HepG2 (cell line): ENCODE results near the gene TMEM235. TPM values are rescaled to one million over a fixed set of nuclear protein-coding genes. Genes with fewer than 3 reads are reported as not detected.

Source experiments
- FOXC1 ChIP-seq: sonication (generic); formaldehyde crosslinking; IDR thresholded peaks from 2 replicates; pipeline ENCODE4 v1.8.0; 2022; ENCODE audit warnings: mild to moderate bottlenecking, missing genetic modification reagents, borderline replicate concordance
- HHEX ChIP-seq: IDR thresholded peaks from 2 replicates; pipeline ENCODE4 v1.6.1; 2016; ENCODE audit warnings: control low read depth
- HMGXB3 ChIP-seq: sonication (generic); formaldehyde crosslinking; IDR thresholded peaks from 2 replicates; pipeline ENCODE4 v1.4.0; 2020; ENCODE audit warnings: missing genetic modification reagents, borderline replicate concordance
- IKZF4 ChIP-seq: sonication (generic); formaldehyde crosslinking; IDR thresholded peaks from 2 replicates; pipeline ENCODE4 v1.5.1; 2020; ENCODE audit warnings: borderline replicate concordance, mild to moderate bottlenecking, low read depth, missing genetic modification reagents; ENCODE audit errors: not compliant biosample characterization
- MEF2D ChIP-seq: sonication (generic); formaldehyde crosslinking; IDR thresholded peaks from 2 replicates; pipeline ENCODE4 v1.5.1; 2020; ENCODE audit warnings: mild to moderate bottlenecking, missing genetic modification reagents
- NAIF1 ChIP-seq: sonication (generic); formaldehyde crosslinking; IDR thresholded peaks from 2 replicates; pipeline ENCODE4 v1.5.0; 2020; ENCODE audit warnings: mild to moderate bottlenecking, missing genetic modification reagents, borderline replicate concordance
- NCOA2 ChIP-seq: sonication (generic); formaldehyde crosslinking; IDR thresholded peaks from 2 replicates; pipeline ENCODE4 v1.8.0; 2022; ENCODE audit warnings: inconsistent platforms
- NCOR1 ChIP-seq: fragments of 200-600 bp; sonication (generic); IDR thresholded peaks from 2 replicates; pipeline ENCODE4 v1.7.0; 2017; ENCODE audit warnings: antibody characterized with exemption, low read length, borderline replicate concordance
- NRL ChIP-seq: sonication (generic); formaldehyde crosslinking; IDR thresholded peaks from 2 replicates; pipeline ENCODE4 v1.5.0; 2020; ENCODE audit warnings: missing genetic modification reagents, mild to moderate bottlenecking, moderate library complexity, borderline replicate concordance
- SOX5 ChIP-seq: IDR thresholded peaks from 2 replicates; pipeline ENCODE4 v1.6.1; 2016; ENCODE audit warnings: borderline replicate concordance
- TBX3 ChIP-seq: fragments of 450-650 bp; IDR thresholded peaks from 2 replicates; pipeline ENCODE4 v1.6.1; 2017; ENCODE audit warnings: antibody characterized with exemption, mild to moderate bottlenecking, inconsistent platforms, borderline replicate concordance
- TIGD3 ChIP-seq: sonication (generic); formaldehyde crosslinking; IDR thresholded peaks from 2 replicates; pipeline ENCODE4 v1.5.1; 2020; ENCODE audit warnings: mild to moderate bottlenecking, missing genetic modification reagents, borderline replicate concordance
- ZBTB3 ChIP-seq: sonication (generic); formaldehyde crosslinking; IDR thresholded peaks from 2 replicates; pipeline ENCODE4 v1.4.0; 2020; ENCODE audit warnings: low read depth, mild to moderate bottlenecking, moderate library complexity, missing genetic modification reagents, borderline replicate concordance
- ZNF281 ChIP-seq: sonication (generic); formaldehyde crosslinking; IDR thresholded peaks from 2 replicates; pipeline ENCODE4 v1.4.0; 2020; ENCODE audit warnings: missing genetic modification reagents, borderline replicate concordance
- ZNF501 ChIP-seq: sonication (generic); formaldehyde crosslinking; IDR thresholded peaks from 2 replicates; pipeline ENCODE4 v1.5.1; 2020; ENCODE audit warnings: mild to moderate bottlenecking, moderate library complexity, missing genetic modification reagents
- ZNF549 ChIP-seq: sonication (generic); formaldehyde crosslinking; IDR thresholded peaks from 2 replicates; pipeline ENCODE4 v1.5.0; 2020; ENCODE audit warnings: missing genetic modification reagents
- ZNF749 ChIP-seq: sonication (generic); formaldehyde crosslinking; IDR thresholded peaks from 2 replicates; pipeline ENCODE4 v1.8.0; 2022; ENCODE audit warnings: mild to moderate bottlenecking, missing genetic modification reagents, moderate library complexity, borderline replicate concordance
- ZNF775 ChIP-seq: sonication (generic); formaldehyde crosslinking; IDR thresholded peaks from 2 replicates; pipeline ENCODE4 v1.4.0; 2020; ENCODE audit warnings: missing genetic modification reagents, mild to moderate bottlenecking, moderate library complexity, borderline replicate concordance
- ZNF776 ChIP-seq: sonication (generic); formaldehyde crosslinking; IDR thresholded peaks from 2 replicates; pipeline ENCODE4 v1.4.0; 2020; ENCODE audit warnings: mild to moderate bottlenecking, missing genetic modification reagents
- ZSCAN9 ChIP-seq: IDR thresholded peaks from 2 replicates; pipeline ENCODE4 v1.6.1; 2016; ENCODE audit warnings: borderline replicate concordance
- polyA plus RNA-seq, 8 experiments: library from polyadenylated mRNA; depleted of rRNA in 3 of 8; stranded (reverse) in 7 of 8; unstranded in 1 of 8; fragments of >200 nt; fragmentation: Illumina TruSeq in 4 of 8; extraction: Trizol in 4 of 8; gene quantifications; 2 replicates each; pipeline versions ENCODE4 v1.2.1 to v1.2.3, GENCODE V29; 2011 to 2016; ENCODE audit warnings: low read depth in 4 of 8, missing spikeins in 1 of 8, mixed read lengths in 1 of 8; ENCODE audit not compliant: insufficient read depth in 1 of 8
- total RNA-seq, 5 experiments: library from RNA; depleted of rRNA; stranded (reverse); fragments of >200 nt; fragmentation: Illumina TruSeq; extraction: Trizol; gene quantifications; 2 replicates each; pipeline ENCODE4 v1.2.3, GENCODE V29; 2016; ENCODE audit warnings: low read depth in 1 of 5

The TMEM235 gene
- total and polyA plus RNA-seq, 2 of the 13 experiments (the other 11 are each of a cell fraction or from before 2014, with no cell fraction given): not detected

- TF ChIP-seq ZNF775 (CRISPR knock-in tag) (no peak), NCOR1 (peak; percentile 57; the same call in 1 of the 2 replicates), ZSCAN9 (CRISPR knock-in tag) (no peak), TBX3 (peak; percentile 79), ZNF776 (CRISPR knock-in tag) (no peak; the same call in 1 of the 2 replicates), ZNF749 (0 out of 2 replicates have a peak, but pooled peaks have one; percentile 8), NAIF1 (CRISPR knock-in tag) (no peak), TIGD3 (CRISPR knock-in tag) (no peak), FOXC1 (CRISPR knock-in tag) (0 out of 2 replicates have a peak, but pooled peaks have one; percentile 39), IKZF4 (CRISPR knock-in tag) (peak; percentile 13), HHEX (CRISPR knock-in tag) (no peak), MEF2D (CRISPR knock-in tag) (peak; percentile 55; the same call in 1 of the 2 replicates), ZNF549 (no peak), HMGXB3 (CRISPR knock-in tag) (peak; percentile 52; the same call in 1 of the 2 replicates), NRL (0 out of 2 replicates have a peak, but pooled peaks have one; percentile 64), NCOA2 (peak; percentile 43; the same call in 1 of the 2 replicates), SOX5 (peak; percentile 49; the same call in 1 of the 2 replicates), ZNF281 (CRISPR knock-in tag) (no peak), ZBTB3 (CRISPR knock-in tag) (no peak), ZNF501 (CRISPR knock-in tag) (peak; percentile 76)
Measured at GRCh38 chr17:78241277-78242023, 10.0 kb downstream of the TMEM235 start (continued).
